ENCODE results near the gene RNASE8. TPM values are rescaled to one million over a fixed set of nuclear protein-coding genes. Genes with fewer than 3 reads are reported as not detected.

Gene RNASE8
- total RNA-seq, 1 donor from 2014 or later, result not detected

DNA sequence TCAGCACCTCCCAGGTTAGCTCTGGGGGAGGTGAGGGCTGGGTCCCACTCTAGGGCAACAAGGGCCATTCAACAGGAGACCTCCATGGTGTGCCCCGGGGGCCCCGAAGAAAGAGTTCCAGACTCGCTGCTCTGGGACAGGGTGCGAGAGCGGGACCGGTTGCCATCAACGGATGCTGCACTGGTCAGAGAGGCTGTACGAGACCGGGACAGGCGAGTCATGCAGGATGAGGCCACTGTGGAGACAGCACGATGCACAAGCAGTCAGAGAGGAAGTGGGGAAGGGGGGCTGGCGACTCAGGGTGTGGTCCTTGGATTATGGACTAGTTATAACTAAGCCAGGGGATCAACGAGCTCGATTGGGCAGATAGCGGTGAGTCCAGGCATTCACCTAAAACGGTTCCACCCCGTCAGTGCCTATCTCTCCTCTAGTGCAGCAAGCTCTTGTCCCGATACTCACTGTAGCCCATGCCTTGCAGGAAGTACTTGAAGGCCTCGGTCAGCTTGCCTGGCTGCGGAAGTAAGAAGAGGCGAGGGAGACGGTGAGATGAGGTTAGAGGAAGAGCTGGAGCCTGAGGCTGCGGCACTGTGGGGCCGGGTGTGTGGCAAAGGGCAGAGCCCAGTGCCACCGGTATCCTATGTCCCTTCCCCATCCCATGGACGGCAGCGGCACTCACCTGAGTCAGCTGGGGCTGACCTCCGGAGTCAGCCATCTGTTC, 39.9 kb upstream of the RNASE8 start:
- Mint-ChIP-seq H3K27ac (no peak overlapping the region), H3K4me1 (peaks cover 16% of the 10 kb centered on the region), H3K36me3 (peaks cover 30% of the 10 kb centered on the region), H3K4me3 (no peak overlapping the region), H3K9me3 (no peaks in the 10 kb centered on the region), H3K27me3 (ENCODE audit: low read depth) (no peaks in the 10 kb centered on the region)
- no peak for DNase-seq (ENCODE audit: low spot score in 2 of 2, unreplicated experiment in 2 of 2)
- TF ChIP-seq, protein P1, sequence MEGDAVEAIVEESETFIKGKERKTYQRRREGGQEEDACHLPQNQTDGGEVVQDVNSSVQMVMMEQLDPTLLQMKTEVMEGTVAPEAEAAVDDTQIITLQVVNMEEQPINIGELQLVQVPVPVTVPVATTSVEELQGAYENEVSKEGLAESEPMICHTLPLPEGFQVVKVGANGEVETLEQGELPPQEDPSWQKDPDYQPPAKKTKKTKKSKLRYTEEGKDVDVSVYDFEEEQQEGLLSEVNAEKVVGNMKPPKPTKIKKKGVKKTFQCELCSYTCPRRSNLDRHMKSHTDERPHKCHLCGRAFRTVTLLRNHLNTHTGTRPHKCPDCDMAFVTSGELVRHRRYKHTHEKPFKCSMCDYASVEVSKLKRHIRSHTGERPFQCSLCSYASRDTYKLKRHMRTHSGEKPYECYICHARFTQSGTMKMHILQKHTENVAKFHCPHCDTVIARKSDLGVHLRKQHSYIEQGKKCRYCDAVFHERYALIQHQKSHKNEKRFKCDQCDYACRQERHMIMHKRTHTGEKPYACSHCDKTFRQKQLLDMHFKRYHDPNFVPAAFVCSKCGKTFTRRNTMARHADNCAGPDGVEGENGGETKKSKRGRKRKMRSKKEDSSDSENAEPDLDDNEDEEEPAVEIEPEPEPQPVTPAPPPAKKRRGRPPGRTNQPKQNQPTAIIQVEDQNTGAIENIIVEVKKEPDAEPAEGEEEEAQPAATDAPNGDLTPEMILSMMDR (IDR thresholded peaks at IDR 0.05; ENCODE audit: unreplicated experiment), result no peak

DNA sequence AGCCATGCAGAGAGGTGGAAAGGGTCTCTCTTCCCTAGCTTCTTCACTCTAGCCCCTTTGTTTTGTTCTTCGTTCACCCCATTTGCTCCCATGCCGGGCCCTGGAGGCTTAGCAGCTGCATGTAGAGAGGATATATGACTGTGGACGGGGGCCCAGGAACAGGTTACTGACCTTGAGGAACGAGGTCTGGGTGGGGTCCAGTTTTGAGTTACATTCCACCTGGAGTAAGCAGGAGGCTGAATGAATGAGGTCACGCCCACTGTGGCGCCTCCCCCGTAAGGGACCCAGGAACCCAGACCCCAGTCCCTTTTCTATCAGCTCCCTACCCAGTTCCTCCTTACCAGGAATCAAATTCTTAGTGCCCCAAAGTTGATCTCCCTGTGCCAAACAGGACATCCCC, 39.3 kb upstream of the RNASE8 start:
- no peak for DNase-seq (ENCODE audit: low spot score in 2 of 2, unreplicated experiment in 2 of 2)
- H3K36me3 Mint-ChIP-seq, result peaks cover 30% of the 10 kb centered on the region
- TF ChIP-seq, protein P1 (IDR thresholded peaks at IDR 0.05; ENCODE audit: unreplicated experiment), result no peak
- no peak overlapping the region for H3K27ac Mint-ChIP-seq
- H3K4me1 Mint-ChIP-seq, result peaks cover 21% of the 10 kb centered on the region
- no peak overlapping the region for H3K4me3 Mint-ChIP-seq
- H3K9me3 Mint-ChIP-seq, result no peaks in the 10 kb centered on the region
- no peaks in the 10 kb centered on the region for H3K27me3 Mint-ChIP-seq (ENCODE audit: low read depth)

DNA sequence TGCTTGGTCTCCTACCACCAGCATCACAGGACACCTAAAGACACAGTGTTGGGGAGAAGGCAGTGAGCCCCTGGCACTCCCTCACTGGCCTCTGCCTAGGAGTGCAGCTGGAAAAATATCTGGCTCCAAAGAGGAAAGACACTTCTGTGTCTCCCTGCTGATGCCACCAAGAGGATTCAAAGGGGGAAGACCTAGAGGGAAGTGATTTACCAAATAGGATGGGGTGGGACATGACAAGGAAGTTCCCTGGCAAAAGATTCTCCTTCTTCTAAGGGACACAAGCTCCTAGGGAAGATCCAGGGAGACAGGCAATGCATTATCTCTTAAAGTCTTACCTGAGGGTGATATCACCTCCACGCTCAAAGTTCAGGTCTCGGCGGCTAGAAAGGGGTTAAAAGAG, 38.8 kb upstream of the RNASE8 start:
- DNase-seq (ENCODE audit: low spot score in 2 of 2, unreplicated experiment in 2 of 2), result no peak
- no peak overlapping the region for H3K27ac Mint-ChIP-seq
- TF ChIP-seq, protein P1 (IDR thresholded peaks at IDR 0.05; ENCODE audit: unreplicated experiment), result no peak
- H3K9me3 Mint-ChIP-seq, result no peaks in the 10 kb centered on the region
- no peak overlapping the region for H3K4me3 Mint-ChIP-seq
- no peaks in the 10 kb centered on the region for H3K27me3 Mint-ChIP-seq (ENCODE audit: low read depth)
- H3K4me1 Mint-ChIP-seq, result peaks cover 26% of the 10 kb centered on the region
- peaks cover 30% of the 10 kb centered on the region for H3K36me3 Mint-ChIP-seq

GRCh38 chr14:21019366-21019765, 38.3 kb upstream of the RNASE8 start:
- H3K36me3 Mint-ChIP-seq, result peaks cover 30% of the 10 kb centered on the region
- TF ChIP-seq, protein P1 (IDR thresholded peaks at IDR 0.05; ENCODE audit: unreplicated experiment), result no peak
- no peak overlapping the region for H3K4me3 Mint-ChIP-seq

GRCh38 chr14:21020977-21021545, 36.6 kb upstream of the RNASE8 start:
- no peak overlapping the region for H3K4me3 Mint-ChIP-seq
- TF ChIP-seq, protein P1 (IDR thresholded peaks at IDR 0.05; ENCODE audit: unreplicated experiment), result no peak
- H3K4me1 Mint-ChIP-seq, result peaks cover 35% of the 10 kb centered on the region
- no peaks in the 10 kb centered on the region for H3K9me3 Mint-ChIP-seq
- H3K27ac Mint-ChIP-seq, result no peak overlapping the region
- no peaks in the 10 kb centered on the region for H3K27me3 Mint-ChIP-seq (ENCODE audit: low read depth)
- H3K36me3 Mint-ChIP-seq, result peaks cover 30% of the 10 kb centered on the region
- no peak for DNase-seq (ENCODE audit: low spot score in 2 of 2, unreplicated experiment in 2 of 2)

More at GRCh38 chr14:21019366-21019765, 38.3 kb upstream of the RNASE8 start:
- H3K4me1 Mint-ChIP-seq, result peaks cover 32% of the 10 kb centered on the region
- H3K27ac Mint-ChIP-seq, result no peak overlapping the region
- no peak for DNase-seq (ENCODE audit: low spot score in 2 of 2, unreplicated experiment in 2 of 2)
- no peaks in the 10 kb centered on the region for H3K9me3 Mint-ChIP-seq
- H3K27me3 Mint-ChIP-seq (ENCODE audit: low read depth), result no peaks in the 10 kb centered on the region

Data from mesothelial cell of epicardium (in vitro differentiated cells).